ENCODE measurements around the gene DISC1. TPM values are rescaled to one million over a fixed set of nuclear protein-coding genes. Genes with fewer than 3 reads are reported as not detected.

The DISC1 gene
- total RNA-seq, 2 donors from 2014 or later, result 8.0 to 9.4 TPM

DNA sequence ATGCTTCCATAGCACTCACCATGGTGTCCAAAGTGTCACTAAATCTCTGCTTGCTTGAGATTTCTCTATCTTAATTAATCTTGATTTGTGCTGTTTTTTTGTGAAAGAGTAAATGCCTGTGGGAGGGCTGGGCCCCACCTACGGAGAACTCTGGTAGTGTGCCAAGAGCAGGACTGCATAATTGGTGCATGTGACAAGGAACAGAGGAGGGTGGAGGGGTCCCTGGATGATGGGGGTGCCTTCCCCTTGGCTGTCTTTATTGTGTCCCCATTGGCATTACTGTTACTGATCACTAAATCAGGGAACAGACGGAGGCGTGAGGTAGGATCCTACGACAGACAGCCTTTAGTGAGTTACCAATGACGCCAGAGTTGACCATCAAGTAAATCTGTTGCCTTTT lies 223.4 kb downstream of the DISC1 start:
- Mint-ChIP-seq H3K4me3 (no peak overlapping the region), H3K27ac (no peak overlapping the region), H3K27me3 (ENCODE audit: insufficient read depth) (no peaks in the 10 kb centered on the region), H3K9me3 (no peaks in the 10 kb centered on the region), H3K4me1 (peaks cover 26% of the 10 kb centered on the region), H3K36me3 (ENCODE audit: low read depth) (no peaks in the 10 kb centered on the region)
- H3K4me1 ChIP-seq (ENCODE audit: control insufficient read depth, insufficient read depth, low read length), result peaks cover 15% of the 10 kb centered on the region
- 94 to 97% methylated on average over 4 to 5 of the region's 5 CpGs for WGBS, 2 experiments (ENCODE audit: insufficient coverage in 1 of 2, insufficient read length in 1 of 2)
- DNase-seq, result no peak
- TF ChIP-seq, protein P1, sequence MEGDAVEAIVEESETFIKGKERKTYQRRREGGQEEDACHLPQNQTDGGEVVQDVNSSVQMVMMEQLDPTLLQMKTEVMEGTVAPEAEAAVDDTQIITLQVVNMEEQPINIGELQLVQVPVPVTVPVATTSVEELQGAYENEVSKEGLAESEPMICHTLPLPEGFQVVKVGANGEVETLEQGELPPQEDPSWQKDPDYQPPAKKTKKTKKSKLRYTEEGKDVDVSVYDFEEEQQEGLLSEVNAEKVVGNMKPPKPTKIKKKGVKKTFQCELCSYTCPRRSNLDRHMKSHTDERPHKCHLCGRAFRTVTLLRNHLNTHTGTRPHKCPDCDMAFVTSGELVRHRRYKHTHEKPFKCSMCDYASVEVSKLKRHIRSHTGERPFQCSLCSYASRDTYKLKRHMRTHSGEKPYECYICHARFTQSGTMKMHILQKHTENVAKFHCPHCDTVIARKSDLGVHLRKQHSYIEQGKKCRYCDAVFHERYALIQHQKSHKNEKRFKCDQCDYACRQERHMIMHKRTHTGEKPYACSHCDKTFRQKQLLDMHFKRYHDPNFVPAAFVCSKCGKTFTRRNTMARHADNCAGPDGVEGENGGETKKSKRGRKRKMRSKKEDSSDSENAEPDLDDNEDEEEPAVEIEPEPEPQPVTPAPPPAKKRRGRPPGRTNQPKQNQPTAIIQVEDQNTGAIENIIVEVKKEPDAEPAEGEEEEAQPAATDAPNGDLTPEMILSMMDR (conservative IDR thresholded peaks at IDR 0.05), result no peak
- H3K9ac ChIP-seq (ENCODE audit: extremely low read depth, low read length, poor library complexity, severe bottlenecking), result no peak overlapping the region
- H3K9me3 ChIP-seq (ENCODE audit: control insufficient read depth, low read length), result no peaks in the 10 kb centered on the region
- H3K27me3 ChIP-seq (ENCODE audit: control insufficient read depth, insufficient read depth, low read length, poor library complexity, severe bottlenecking), result no peaks in the 10 kb centered on the region
- no peak overlapping the region for H3K27ac ChIP-seq (ENCODE audit: low read depth, low read length)
- H3K36me3 ChIP-seq (ENCODE audit: control insufficient read depth, insufficient read depth, low read length), result no peaks in the 10 kb centered on the region
- H3K4me3 ChIP-seq (ENCODE audit: low read length), result no peak overlapping the region

DNA sequence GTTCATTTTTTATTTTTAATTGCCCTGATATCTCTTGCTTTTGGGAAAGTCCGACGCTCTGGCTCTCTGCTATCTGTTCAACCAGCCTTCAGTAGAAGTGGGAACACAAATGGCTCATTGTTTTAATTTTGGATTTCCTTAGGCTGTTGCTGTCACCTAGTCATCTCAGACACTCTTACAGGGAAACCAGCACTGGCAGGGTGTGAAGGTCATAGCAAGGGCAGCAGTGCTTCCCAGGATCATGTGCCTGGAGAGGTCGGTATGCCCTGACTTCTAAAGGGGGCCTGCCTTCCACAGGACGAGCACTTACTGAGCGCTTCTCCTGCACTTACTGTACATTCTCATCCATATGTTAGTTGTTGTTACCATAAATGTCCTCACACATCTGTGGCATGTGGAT lies 224.2 kb downstream of the DISC1 start:
- no peaks in the 10 kb centered on the region for H3K27me3 ChIP-seq (ENCODE audit: control insufficient read depth, insufficient read depth, low read length, poor library complexity, severe bottlenecking)
- H3K4me3 ChIP-seq (ENCODE audit: low read length), result no peak overlapping the region
- no peaks in the 10 kb centered on the region for H3K9me3 ChIP-seq (ENCODE audit: control insufficient read depth, low read length)
- H3K36me3 ChIP-seq (ENCODE audit: control insufficient read depth, insufficient read depth, low read length), result no peaks in the 10 kb centered on the region
- H3K9ac ChIP-seq (ENCODE audit: extremely low read depth, low read length, poor library complexity, severe bottlenecking), result no peak overlapping the region
- peaks cover 15% of the 10 kb centered on the region for H3K4me1 ChIP-seq (ENCODE audit: control insufficient read depth, insufficient read depth, low read length)
- H3K27ac ChIP-seq (ENCODE audit: low read depth, low read length), result no peak overlapping the region
- DNase-seq, result no peak
- Mint-ChIP-seq H3K27me3 (ENCODE audit: insufficient read depth) (no peaks in the 10 kb centered on the region), H3K4me1 (peaks cover 24% of the 10 kb centered on the region), H3K27ac (no peak overlapping the region), H3K36me3 (ENCODE audit: low read depth) (no peaks in the 10 kb centered on the region), H3K4me3 (no peak overlapping the region), H3K9me3 (no peaks in the 10 kb centered on the region)
- TF ChIP-seq, protein P1 (conservative IDR thresholded peaks at IDR 0.05), result no peak
- 88 to 89% methylated on average over 3 to 5 of the region's 5 CpGs for WGBS, 2 experiments (ENCODE audit: insufficient coverage in 1 of 2, insufficient read length in 1 of 2)

DNA sequence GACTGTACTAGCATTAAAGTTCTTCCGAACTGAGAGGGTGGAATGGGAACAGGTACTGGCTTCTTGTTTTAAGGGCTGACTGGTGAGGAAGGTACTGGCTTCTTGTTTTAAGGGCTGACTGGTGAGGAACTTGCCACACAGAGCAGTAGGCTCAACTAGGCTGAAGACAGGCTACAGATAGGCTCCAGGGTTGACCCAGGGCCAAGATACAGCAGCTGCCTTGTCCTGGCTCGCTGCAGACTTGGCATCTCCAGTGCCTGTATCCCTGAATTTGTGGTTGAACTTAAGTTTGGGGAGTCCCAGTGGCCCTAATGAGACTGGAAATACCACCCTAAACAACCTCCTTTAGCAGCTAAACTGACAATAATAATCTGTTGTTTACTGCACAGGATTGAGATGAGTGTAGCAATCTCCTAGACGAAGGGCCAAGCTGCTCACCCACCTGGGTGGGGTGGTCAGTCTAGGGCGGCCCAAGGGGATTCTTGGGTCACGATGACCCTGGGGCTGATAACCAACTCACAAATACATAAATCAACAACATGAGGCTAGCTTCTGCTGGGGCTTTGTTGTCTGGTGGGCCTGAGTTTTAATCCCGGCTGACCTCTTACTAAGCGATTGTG lies 227.1 kb downstream of the DISC1 start:
- TF ChIP-seq, protein P1 (conservative IDR thresholded peaks at IDR 0.05), result no peak
- Histone ChIP-seq H3K4me3 (ENCODE audit: low read length) (no peak overlapping the region), H3K9ac (ENCODE audit: extremely low read depth, low read length, poor library complexity, severe bottlenecking) (no peak overlapping the region), H3K4me1 (ENCODE audit: control insufficient read depth, insufficient read depth, low read length) (peaks cover 14% of the 10 kb centered on the region), H3K36me3 (ENCODE audit: control insufficient read depth, insufficient read depth, low read length) (no peaks in the 10 kb centered on the region), H3K27ac (ENCODE audit: low read depth, low read length) (no peak overlapping the region), H3K9me3 (ENCODE audit: control insufficient read depth, low read length) (no peaks in the 10 kb centered on the region), H3K27me3 (ENCODE audit: control insufficient read depth, insufficient read depth, low read length, poor library complexity, severe bottlenecking) (no peaks in the 10 kb centered on the region)
- Mint-ChIP-seq H3K36me3 (ENCODE audit: low read depth) (no peaks in the 10 kb centered on the region), H3K4me3 (no peak overlapping the region), H3K27me3 (ENCODE audit: insufficient read depth) (no peaks in the 10 kb centered on the region), H3K27ac (no peak overlapping the region), H3K9me3 (no peaks in the 10 kb centered on the region), H3K4me1 (peaks cover 18% of the 10 kb centered on the region)
- no peak for DNase-seq
- WGBS, 2 experiments (ENCODE audit: insufficient coverage in 1 of 2, insufficient read length in 1 of 2), result 82 to 86% methylated on average over 4 to 7 of the region's 7 CpGs
